ENCODE data around the gene NBEA.

The NBEA gene

GRCh38 chr13:35530581-35530980 is 588.5 kb downstream of the NBEA start:
- DNase-seq, result no peak

- no peak for DNase-seq
Observed at GRCh38 chr13:35531526-35531925, 589.5 kb downstream of the NBEA start.

- no peak for DNase-seq
Observed at GRCh38 chr13:35534343-35534742, 592.3 kb downstream of the NBEA start.

- no peak for DNase-seq
Observed at GRCh38 chr13:35548790-35549189, 606.7 kb downstream of the NBEA start.

GRCh38 chr13:35549481-35549880 is 607.4 kb downstream of the NBEA start:
- peak; percentile 83 for DNase-seq

GRCh38 chr13:35552172-35552844 is 610.2 kb downstream of the NBEA start:
- no peak for DNase-seq

GRCh38 chr13:35554972-35555623 is 613.0 kb downstream of the NBEA start:
- DNase-seq, result no peak

- no peak for DNase-seq
Observed at GRCh38 chr13:35557475-35557874, 615.4 kb downstream of the NBEA start.

- DNase-seq, result no peak
Observed at GRCh38 chr13:35561540-35561939, 619.5 kb downstream of the NBEA start.

- DNase-seq, result no peak
Observed at GRCh38 chr13:35565273-35565672, 623.2 kb downstream of the NBEA start.

- no peak for DNase-seq
Observed at GRCh38 chr13:35566340-35566739, 624.3 kb downstream of the NBEA start.

GRCh38 chr13:35567406-35567980 is 625.4 kb downstream of the NBEA start:
- no peak for DNase-seq

GRCh38 chr13:35573639-35574038 is 631.6 kb downstream of the NBEA start:
- no peak for DNase-seq

- DNase-seq, result no peak
Observed at GRCh38 chr13:35592457-35592856, 650.4 kb downstream of the NBEA start.

GRCh38 chr13:35593651-35594050 is 651.6 kb downstream of the NBEA start:
- no peak for DNase-seq

GRCh38 chr13:35594096-35594495 is 652.0 kb downstream of the NBEA start:
- no peak for DNase-seq

GRCh38 chr13:35595181-35595580 is 653.1 kb downstream of the NBEA start:
- no peak for DNase-seq

- DNase-seq, result no peak
Observed at GRCh38 chr13:35596321-35597030, 654.4 kb downstream of the NBEA start.

- DNase-seq, result no peak
Observed at GRCh38 chr13:35597451-35597850, 655.4 kb downstream of the NBEA start.

- no peak for DNase-seq
Observed at GRCh38 chr13:35598233-35598632, 656.2 kb downstream of the NBEA start.

GRCh38 chr13:35598790-35599369 is 656.8 kb downstream of the NBEA start:
- no peak for DNase-seq

- DNase-seq, result no peak
Observed at GRCh38 chr13:35599384-35599783, 657.3 kb downstream of the NBEA start.

- DNase-seq, result no peak
Observed at GRCh38 chr13:35600137-35600536, 658.1 kb downstream of the NBEA start.
